Measurements from ENCODE around the gene PTAFR. TPM values are rescaled to one million over a fixed set of nuclear protein-coding genes. Genes with fewer than 3 reads are reported as not detected.
A peak's percentile ranks its signal among the peaks of the same experiment; 100 is the strongest.

The PTAFR gene
- polyA plus RNA-seq, 1 donor (not counting 4 experiments of a cell fraction or from before 2014, with no cell fraction given) = 19.6 TPM

DNA sequence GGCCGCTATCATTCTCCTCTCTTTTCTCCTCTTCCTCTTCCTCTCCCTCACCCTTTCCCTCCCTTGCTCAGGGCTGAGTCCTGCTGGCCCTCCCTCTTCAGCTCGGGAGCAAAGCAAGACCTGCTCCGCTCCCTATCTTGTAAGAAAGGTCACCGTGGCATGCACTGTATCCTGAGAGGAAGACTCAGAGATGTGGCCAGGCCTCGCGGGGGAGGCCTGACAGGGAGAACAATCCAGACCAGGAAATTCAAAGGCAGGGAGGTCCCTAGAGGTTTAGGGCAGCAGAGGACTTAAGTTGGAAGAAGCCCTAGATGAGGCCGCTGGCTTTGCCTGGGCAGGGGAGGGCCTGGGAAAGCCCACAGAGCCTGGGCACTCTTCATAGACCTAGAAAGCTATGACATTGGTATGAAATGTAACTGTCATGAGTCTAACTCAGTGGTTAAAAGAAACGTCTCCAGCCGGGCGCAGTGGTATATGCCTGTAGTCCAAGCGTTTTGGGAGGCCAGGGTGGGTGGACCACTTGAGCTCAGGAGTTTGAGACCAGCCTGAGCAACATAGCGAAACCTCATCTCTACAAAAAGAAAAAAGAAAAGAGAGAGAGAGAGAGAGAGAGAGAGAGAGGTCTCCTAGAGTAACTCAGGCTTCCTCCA is 14.6 kb upstream of the PTAFR start:
- Histone ChIP-seq H3K27me3 (ENCODE audit: control insufficient read depth, extremely low read depth, insufficient read depth, low read length) (no peaks in the 10 kb centered on the region), H3K4me2 (ENCODE audit: control insufficient read depth, extremely low read depth, insufficient read depth, low read depth, low read length) (peak overlapping the region; percentile 34), H4K20me1 (ENCODE audit: control insufficient read depth, extremely low read depth, insufficient read depth, low read length) (no peaks in the 10 kb centered on the region), H3K9me3 (ENCODE audit: control insufficient read depth, low read depth, low read length) (no peaks in the 10 kb centered on the region), H3K36me3 (ENCODE audit: control insufficient read depth in 2 of 2, extremely low read depth in 1 of 2, insufficient read depth in 2 of 2, low read length in 2 of 2) (no peaks in the 10 kb centered on the region), H2AFZ (ENCODE audit: control insufficient read depth, low read length) (peak overlapping the region; percentile 45), H3K79me2 (ENCODE audit: control insufficient read depth, insufficient read depth, low read length) (no peaks in the 10 kb centered on the region), H3K9me1 (ENCODE audit: control insufficient read depth, extremely low read depth, insufficient read depth, low read length) (no peaks in the 10 kb centered on the region), H3K9ac (ENCODE audit: control insufficient read depth, extremely low read depth, insufficient read depth, low read length) (no peak overlapping the region), H3K4me1 (ENCODE audit: control insufficient read depth, extremely low read depth, insufficient read depth, low read length) (peaks cover 32% of the 10 kb centered on the region), H3K4me3 (ENCODE audit: control insufficient read depth in 2 of 3, extremely low read depth in 1 of 3, insufficient read depth in 2 of 3, low read depth in 1 of 3, low read length in 3 of 3) (peak overlapping the region in 1 of 3 experiments; percentile 2), H3K27ac (ENCODE audit: control insufficient read depth, insufficient read depth, low read length) (no peak overlapping the region)
- DNase-seq (ENCODE audit: low read depth, low spot score) = no peak
- dilution Hi-C loops (cut with MboI; ENCODE audit: extremely low pct_ligation_motif_present, low sequenced_read_pairs) = no loop called here
- FAIRE-seq = no peak
- TF ChIP-seq, protein P1, sequence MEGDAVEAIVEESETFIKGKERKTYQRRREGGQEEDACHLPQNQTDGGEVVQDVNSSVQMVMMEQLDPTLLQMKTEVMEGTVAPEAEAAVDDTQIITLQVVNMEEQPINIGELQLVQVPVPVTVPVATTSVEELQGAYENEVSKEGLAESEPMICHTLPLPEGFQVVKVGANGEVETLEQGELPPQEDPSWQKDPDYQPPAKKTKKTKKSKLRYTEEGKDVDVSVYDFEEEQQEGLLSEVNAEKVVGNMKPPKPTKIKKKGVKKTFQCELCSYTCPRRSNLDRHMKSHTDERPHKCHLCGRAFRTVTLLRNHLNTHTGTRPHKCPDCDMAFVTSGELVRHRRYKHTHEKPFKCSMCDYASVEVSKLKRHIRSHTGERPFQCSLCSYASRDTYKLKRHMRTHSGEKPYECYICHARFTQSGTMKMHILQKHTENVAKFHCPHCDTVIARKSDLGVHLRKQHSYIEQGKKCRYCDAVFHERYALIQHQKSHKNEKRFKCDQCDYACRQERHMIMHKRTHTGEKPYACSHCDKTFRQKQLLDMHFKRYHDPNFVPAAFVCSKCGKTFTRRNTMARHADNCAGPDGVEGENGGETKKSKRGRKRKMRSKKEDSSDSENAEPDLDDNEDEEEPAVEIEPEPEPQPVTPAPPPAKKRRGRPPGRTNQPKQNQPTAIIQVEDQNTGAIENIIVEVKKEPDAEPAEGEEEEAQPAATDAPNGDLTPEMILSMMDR (optimal IDR thresholded peaks at IDR 0.05 in 1 of 3, IDR thresholded peaks at IDR 0.05 in 1 of 3, conservative IDR thresholded peaks at IDR 0.05 in 1 of 3; ENCODE audit: extremely low read depth in 1 of 3, insufficient read depth in 2 of 3, low read length in 3 of 3) = no peak
- no peak for TF ChIP-seq EZH2 (IDR thresholded peaks at IDR 0.05; ENCODE audit: low read length)

DNA sequence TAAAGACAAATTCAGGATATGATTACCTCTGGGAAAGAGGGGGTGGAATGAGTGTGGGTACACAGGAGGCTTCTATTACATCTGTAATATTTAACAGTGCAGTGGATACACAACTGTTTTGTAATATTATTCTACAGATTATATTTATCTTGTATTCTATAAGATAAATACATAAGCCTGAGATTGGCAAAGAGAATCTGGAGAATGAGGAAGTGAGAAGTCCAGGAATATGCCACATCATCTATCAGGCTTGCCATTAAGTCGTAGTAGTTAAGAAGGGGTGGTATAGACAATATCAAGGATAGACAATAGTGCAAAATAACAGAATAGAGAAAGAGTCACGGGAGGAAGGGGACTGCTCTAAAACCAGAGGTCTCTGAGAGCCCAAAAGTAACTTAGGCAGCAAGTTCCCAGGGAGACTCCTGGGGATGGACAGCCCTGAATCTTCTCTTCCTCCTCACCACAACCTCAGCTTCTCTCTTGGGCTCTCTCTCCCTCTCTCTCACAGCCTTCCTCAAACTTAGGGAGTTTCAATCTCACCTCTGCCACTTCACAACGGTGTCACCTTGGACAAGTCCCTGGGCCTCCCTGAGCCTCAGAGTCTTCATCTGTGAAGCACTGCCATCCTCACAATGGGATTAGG is 14.0 kb upstream of the PTAFR start:
- Histone ChIP-seq H3K27ac (ENCODE audit: control insufficient read depth, insufficient read depth, low read length) (no peak overlapping the region), H3K79me2 (ENCODE audit: control insufficient read depth, insufficient read depth, low read length) (no peaks in the 10 kb centered on the region), H3K4me2 (ENCODE audit: control insufficient read depth, extremely low read depth, insufficient read depth, low read depth, low read length) (peak overlapping the region; percentile 34), H3K4me1 (ENCODE audit: control insufficient read depth, extremely low read depth, insufficient read depth, low read length) (peaks cover 27% of the 10 kb centered on the region), H3K9me1 (ENCODE audit: control insufficient read depth, extremely low read depth, insufficient read depth, low read length) (no peaks in the 10 kb centered on the region), H3K4me3 (ENCODE audit: control insufficient read depth in 2 of 3, extremely low read depth in 1 of 3, insufficient read depth in 2 of 3, low read depth in 1 of 3, low read length in 3 of 3) (peak overlapping the region in 1 of 3 experiments; percentile 2), H3K9me3 (ENCODE audit: control insufficient read depth, low read depth, low read length) (no peaks in the 10 kb centered on the region), H4K20me1 (ENCODE audit: control insufficient read depth, extremely low read depth, insufficient read depth, low read length) (no peaks in the 10 kb centered on the region), H3K36me3 (ENCODE audit: control insufficient read depth in 2 of 2, extremely low read depth in 1 of 2, insufficient read depth in 2 of 2, low read length in 2 of 2) (no peaks in the 10 kb centered on the region), H3K9ac (ENCODE audit: control insufficient read depth, extremely low read depth, insufficient read depth, low read length) (no peak overlapping the region), H3K27me3 (ENCODE audit: control insufficient read depth, extremely low read depth, insufficient read depth, low read length) (no peaks in the 10 kb centered on the region), H2AFZ (ENCODE audit: control insufficient read depth, low read length) (peak overlapping the region; percentile 45)
- FAIRE-seq = no peak
- DNase-seq (ENCODE audit: low read depth, low spot score) = no peak
- dilution Hi-C loops (cut with MboI; ENCODE audit: extremely low pct_ligation_motif_present, low sequenced_read_pairs) = no loop called here
- TF ChIP-seq EZH2 (IDR thresholded peaks at IDR 0.05; ENCODE audit: low read length) = no peak
- TF ChIP-seq, protein P1 (optimal IDR thresholded peaks at IDR 0.05 in 1 of 3, IDR thresholded peaks at IDR 0.05 in 1 of 3, conservative IDR thresholded peaks at IDR 0.05 in 1 of 3; ENCODE audit: extremely low read depth in 1 of 3, insufficient read depth in 2 of 3, low read length in 3 of 3) = no peak

Measured in keratinocyte (primary cell).